H9 (cell line): Measurements from ENCODE around the gene IQCE. TPM values are rescaled to one million over a fixed set of nuclear protein-coding genes. Genes with fewer than 3 reads are reported as not detected.

Experiments
- DNase-seq: peaks from one replicate; pipeline ENCODE4 v3.0.0-alpha.2; 2017
- H2AFZ ChIP-seq: one replicate; pipeline ENCODE4 v1.6.1; 2013; ENCODE audit warnings: mild to moderate bottlenecking, low read length, control low read depth, moderate library complexity
- H2AK5ac ChIP-seq: 2 replicates; pipeline ENCODE4 v1.6.1; 2013; ENCODE audit warnings: low read length, control low read depth, mixed read lengths; ENCODE audit not compliant: insufficient read length
- H2BK120ac ChIP-seq: one replicate; pipeline ENCODE4 v1.6.1; 2013; ENCODE audit warnings: low read depth, mild to moderate bottlenecking, low read length, control low read depth, inconsistent platforms; ENCODE audit not compliant: poor library complexity, severe bottlenecking
- H2BK12ac ChIP-seq: 2 replicates; pipeline ENCODE4 v1.6.1; 2013; ENCODE audit warnings: low read length, control low read depth, mixed read lengths, low read depth; ENCODE audit not compliant: insufficient read length
- H2BK15ac ChIP-seq: 2 replicates; pipeline ENCODE4 v1.6.1; 2013; ENCODE audit warnings: low read depth, low read length, control low read depth
- H2BK20ac ChIP-seq: one replicate; pipeline ENCODE4 v1.6.1; 2013; ENCODE audit warnings: low read depth, mild to moderate bottlenecking, low read length, control low read depth, inconsistent platforms; ENCODE audit not compliant: poor library complexity, severe bottlenecking
- H2BK5ac ChIP-seq: 2 replicates; pipeline ENCODE4 v1.6.1; 2013; ENCODE audit warnings: low read length, control low read depth, mixed read lengths; ENCODE audit not compliant: insufficient read length
- H3K14ac ChIP-seq: 2 replicates; pipeline ENCODE4 v1.6.1; 2013; ENCODE audit warnings: low read length, control low read depth; ENCODE audit not compliant: insufficient read depth
- H3K18ac ChIP-seq: 2 replicates; pipeline ENCODE4 v1.6.1; 2013; ENCODE audit warnings: low read depth, mild to moderate bottlenecking, mixed read lengths, low read length, control low read depth; ENCODE audit not compliant: insufficient read length
- H3K23ac ChIP-seq: 2 replicates; pipeline ENCODE4 v1.6.1; 2013; ENCODE audit warnings: low read length, control low read depth, mixed read lengths, low read depth; ENCODE audit not compliant: insufficient read length
- H3K23me2 ChIP-seq: 2 replicates; pipeline ENCODE4 v1.6.1; 2013; ENCODE audit warnings: low read depth, mild to moderate bottlenecking, mixed read lengths, low read length, control low read depth; ENCODE audit not compliant: insufficient read length, poor library complexity, severe bottlenecking
- H3K27ac ChIP-seq: 2 replicates; pipeline ENCODE4 v1.5.1; 2013; ENCODE audit warnings: low read length, control low read depth, mixed read lengths, low read depth; ENCODE audit not compliant: insufficient read length
- H3K27me3 ChIP-seq: 2 replicates; pipeline ENCODE4 v1.6.1; 2013; ENCODE audit warnings: low read length, control low read depth, inconsistent platforms; ENCODE audit not compliant: insufficient read depth
- H3K4ac ChIP-seq: 2 replicates; pipeline ENCODE4 v1.6.1; 2013; ENCODE audit warnings: low read depth, mild to moderate bottlenecking, control low read depth, inconsistent platforms, low read length, moderate library complexity
- H3K4me1 ChIP-seq: 2 replicates; pipeline ENCODE4 v1.6.1; 2013; ENCODE audit warnings: low read length, control low read depth, inconsistent platforms; ENCODE audit not compliant: insufficient read depth
- H3K4me2 ChIP-seq: 2 replicates; pipeline ENCODE4 v1.6.1; 2013; ENCODE audit warnings: low read length, control low read depth, mixed read lengths; ENCODE audit not compliant: insufficient read length, insufficient read depth
- H3K56ac ChIP-seq: 2 replicates; pipeline ENCODE4 v1.6.1; 2013; ENCODE audit warnings: low read depth, mild to moderate bottlenecking, mixed read lengths, low read length, control low read depth; ENCODE audit not compliant: insufficient read length
- H3K79me1 ChIP-seq: 2 replicates; pipeline ENCODE4 v1.6.1; 2013; ENCODE audit warnings: low read depth, mild to moderate bottlenecking, moderate library complexity, low read length, control low read depth, inconsistent platforms; ENCODE audit not compliant: insufficient read depth, poor library complexity, severe bottlenecking
- H3K79me2 ChIP-seq: 2 replicates; pipeline ENCODE4 v1.6.1; 2013; ENCODE audit warnings: low read length, control low read depth, inconsistent platforms; ENCODE audit not compliant: insufficient read depth
- H3K9ac ChIP-seq: 2 replicates; pipeline ENCODE4 v1.6.1; 2013; ENCODE audit warnings: low read length, control low read depth, mixed read lengths; ENCODE audit not compliant: insufficient read length; ENCODE audit errors: extremely low read depth
- H3K9me3 ChIP-seq: one replicate; pipeline ENCODE4 v1.6.1; 2013; ENCODE audit warnings: low read depth, low read length, inconsistent platforms; ENCODE audit not compliant: control insufficient read depth
- H3T11ph ChIP-seq: one replicate; pipeline ENCODE4 v1.6.1; 2013; ENCODE audit warnings: mild to moderate bottlenecking, low read length, control low read depth, inconsistent platforms
- H4K20me1 ChIP-seq: one replicate; pipeline ENCODE4 v1.6.1; 2013; ENCODE audit not compliant: control insufficient read depth, insufficient read length, insufficient read depth
- H4K5ac ChIP-seq: 2 replicates; pipeline ENCODE4 v1.6.1; 2013; ENCODE audit warnings: low read depth, mild to moderate bottlenecking, mixed read lengths, low read length, control low read depth; ENCODE audit not compliant: insufficient read length
- H4K8ac ChIP-seq: replicated peaks from 2 replicates; pipeline ENCODE4 v1.6.1; 2013; ENCODE audit warnings: low read length, control low read depth, mixed read lengths, low read depth; ENCODE audit not compliant: insufficient read length
- H4K91ac ChIP-seq: 2 replicates; pipeline ENCODE4 v1.6.1; 2013; ENCODE audit warnings: low read depth, mild to moderate bottlenecking, moderate library complexity, mixed read lengths, low read length, control low read depth; ENCODE audit not compliant: insufficient read length
- H3K27ac Mint-ChIP-seq, 3 experiments: 2 replicates in 2 of 3; 3 replicates in 1 of 3; pipeline ENCODE4 v1.8.0; 2020 to 2021; ENCODE audit warnings: mixed read lengths in 3 of 3, mild to moderate bottlenecking in 1 of 3, moderate library complexity in 1 of 3
- H3K27me3 Mint-ChIP-seq: 2 replicates; pipeline ENCODE4 v1.8.0; 2021; ENCODE audit warnings: low read depth, mild to moderate bottlenecking, moderate library complexity, mixed read lengths
- H3K36me3 Mint-ChIP-seq, 3 experiments: 2 replicates in 2 of 3; 3 replicates in 1 of 3; pipeline ENCODE4 v1.8.0; 2020 to 2021; ENCODE audit warnings: low read depth in 3 of 3, mixed read lengths in 3 of 3; ENCODE audit not compliant: insufficient read depth in 1 of 3
- H3K4me1 Mint-ChIP-seq, 2 experiments: 2 replicates each; pipeline ENCODE4 v1.8.0; 2020; ENCODE audit warnings: mixed read lengths in 2 of 2
- H3K4me3 Mint-ChIP-seq, 2 experiments: 2 replicates in 1 of 2; 3 replicates in 1 of 2; pipeline ENCODE4 v1.8.0; 2020 to 2021; ENCODE audit warnings: mild to moderate bottlenecking in 2 of 2, mixed read lengths in 2 of 2, moderate library complexity in 1 of 2
- H3K9me3 Mint-ChIP-seq, 2 experiments: 2 replicates in 1 of 2; 3 replicates in 1 of 2; pipeline ENCODE4 v1.8.0; 2020; ENCODE audit warnings: mild to moderate bottlenecking in 2 of 2, mixed read lengths in 2 of 2, moderate library complexity in 1 of 2
- WGBS: extraction: QIAGEN DNeasy Blood & Tissue Kit; methylation state at CpG from one replicate; pipeline ENCODE4 v1.1.7; 2013; ENCODE audit warnings: missing lambda C conversion rate, low lambda C conversion rate, mixed read lengths; ENCODE audit not compliant: insufficient read length; ENCODE audit errors: extremely low coverage; 5-methylcytosine and 5-hydroxymethylcytosine counted together
- total RNA-seq: library from RNA; stranded (reverse); gene quantifications from 2 replicates; pipeline ENCODE4 v1.2.1, GENCODE V29; 2021
- TF ChIP-seq, protein P1 (sequence below): fragments of 200-600 bp; sonication (generic); conservative IDR thresholded peaks from 3 replicates; pipeline ENCODE4 v1.8.0; 2021; ENCODE audit warnings: antibody characterized with exemption, mild to moderate bottlenecking

IQCE gene
- total RNA-seq, 1 experiment from 2014 or later = 7.0 TPM

DNA sequence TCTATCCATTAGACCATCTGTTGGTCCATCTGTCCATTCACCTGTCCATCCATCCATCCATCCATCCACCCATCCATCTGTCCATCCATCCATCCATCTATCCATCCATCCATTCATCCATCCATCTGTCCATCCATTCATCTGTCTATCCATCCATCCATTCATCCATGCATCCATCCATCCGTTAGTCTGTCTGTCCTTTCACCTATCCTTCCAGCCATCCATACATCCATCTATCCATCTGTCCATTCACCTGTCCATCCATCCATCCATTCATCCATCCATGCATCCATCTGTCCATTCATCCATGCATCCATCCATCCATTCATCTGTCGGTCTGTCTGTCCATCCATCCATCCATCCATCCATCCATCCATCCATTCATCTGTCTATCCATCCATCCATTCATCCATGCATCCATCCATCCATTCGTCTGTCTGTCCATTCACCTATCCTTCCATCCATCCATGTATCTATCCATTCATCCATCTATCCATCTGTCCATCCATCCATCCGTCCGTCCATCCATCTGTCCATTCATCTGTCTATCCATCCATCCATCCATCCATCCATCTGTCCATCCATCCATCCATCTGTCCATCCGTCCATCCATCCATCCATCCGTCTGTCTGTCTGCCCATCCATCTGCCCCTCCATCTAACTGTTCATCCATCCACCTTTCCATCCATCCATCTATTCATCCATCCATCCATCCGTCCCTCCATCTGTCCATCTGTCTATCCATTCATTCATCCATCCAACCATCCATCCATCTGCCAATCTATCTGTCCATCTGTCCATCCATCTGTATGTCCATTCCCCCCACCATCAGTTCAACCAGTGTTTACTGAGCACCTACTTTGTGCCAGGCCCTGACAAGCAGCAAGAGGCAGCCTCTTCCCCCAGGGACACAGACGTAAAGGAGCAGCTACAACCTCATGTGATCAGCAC, 44.0 kb upstream of the IQCE start:
- Histone ChIP-seq H2BK15ac (no peak overlapping the region), H2AFZ (no peak overlapping the region), H3K79me1 (no peaks in the 10 kb centered on the region), H4K5ac (no peak overlapping the region), H3K4me1 (peaks cover 4% of the 10 kb centered on the region; the same call in 1 of the 2 replicates), H4K8ac (no peak overlapping the region), H4K91ac (no peak overlapping the region), H2BK20ac (no peak overlapping the region), H3K9ac (no peak overlapping the region), H2AK5ac (no peak overlapping the region), H3K18ac (no peak overlapping the region), H4K20me1 (no peaks in the 10 kb centered on the region), H3K23me2 (peaks cover 5% of the 10 kb centered on the region), H3K79me2 (no peaks in the 10 kb centered on the region), H3K27me3 (no peaks in the 10 kb centered on the region), H3K23ac (no peak overlapping the region), H2BK12ac (no peak overlapping the region), H3K14ac (no peak overlapping the region), H3K56ac (no peak overlapping the region), H3K9me3 (no peaks in the 10 kb centered on the region), H3K27ac (no peak overlapping the region), H2BK5ac (no peak overlapping the region), H3K4ac (no peak overlapping the region), H3T11ph (no peak overlapping the region), H2BK120ac (no peak overlapping the region), H3K4me2 (no peak overlapping the region)
- WGBS = no CpG with 5 or more reads among the region's 9 CpGs
- Mint-ChIP-seq H3K27me3 (peaks cover 19% of the 10 kb centered on the region), H3K27ac (no peak overlapping the region), H3K4me1 (peaks cover 28 to 34% of the 10 kb centered on the region in 2 experiments), H3K36me3 (no peaks in the 10 kb centered on the region), H3K4me3 (no peak overlapping the region), H3K9me3 (no peaks in the 10 kb centered on the region)
- TF ChIP-seq, protein P1, sequence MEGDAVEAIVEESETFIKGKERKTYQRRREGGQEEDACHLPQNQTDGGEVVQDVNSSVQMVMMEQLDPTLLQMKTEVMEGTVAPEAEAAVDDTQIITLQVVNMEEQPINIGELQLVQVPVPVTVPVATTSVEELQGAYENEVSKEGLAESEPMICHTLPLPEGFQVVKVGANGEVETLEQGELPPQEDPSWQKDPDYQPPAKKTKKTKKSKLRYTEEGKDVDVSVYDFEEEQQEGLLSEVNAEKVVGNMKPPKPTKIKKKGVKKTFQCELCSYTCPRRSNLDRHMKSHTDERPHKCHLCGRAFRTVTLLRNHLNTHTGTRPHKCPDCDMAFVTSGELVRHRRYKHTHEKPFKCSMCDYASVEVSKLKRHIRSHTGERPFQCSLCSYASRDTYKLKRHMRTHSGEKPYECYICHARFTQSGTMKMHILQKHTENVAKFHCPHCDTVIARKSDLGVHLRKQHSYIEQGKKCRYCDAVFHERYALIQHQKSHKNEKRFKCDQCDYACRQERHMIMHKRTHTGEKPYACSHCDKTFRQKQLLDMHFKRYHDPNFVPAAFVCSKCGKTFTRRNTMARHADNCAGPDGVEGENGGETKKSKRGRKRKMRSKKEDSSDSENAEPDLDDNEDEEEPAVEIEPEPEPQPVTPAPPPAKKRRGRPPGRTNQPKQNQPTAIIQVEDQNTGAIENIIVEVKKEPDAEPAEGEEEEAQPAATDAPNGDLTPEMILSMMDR = no peak
- no peak for DNase-seq
